ENCODE data around the gene TRAK1. TPM values are rescaled to one million over a fixed set of nuclear protein-coding genes. Genes with fewer than 3 reads are reported as not detected.

Gene TRAK1
- total RNA-seq, 1 donor from 2014 or later, result 49.6 TPM

DNA sequence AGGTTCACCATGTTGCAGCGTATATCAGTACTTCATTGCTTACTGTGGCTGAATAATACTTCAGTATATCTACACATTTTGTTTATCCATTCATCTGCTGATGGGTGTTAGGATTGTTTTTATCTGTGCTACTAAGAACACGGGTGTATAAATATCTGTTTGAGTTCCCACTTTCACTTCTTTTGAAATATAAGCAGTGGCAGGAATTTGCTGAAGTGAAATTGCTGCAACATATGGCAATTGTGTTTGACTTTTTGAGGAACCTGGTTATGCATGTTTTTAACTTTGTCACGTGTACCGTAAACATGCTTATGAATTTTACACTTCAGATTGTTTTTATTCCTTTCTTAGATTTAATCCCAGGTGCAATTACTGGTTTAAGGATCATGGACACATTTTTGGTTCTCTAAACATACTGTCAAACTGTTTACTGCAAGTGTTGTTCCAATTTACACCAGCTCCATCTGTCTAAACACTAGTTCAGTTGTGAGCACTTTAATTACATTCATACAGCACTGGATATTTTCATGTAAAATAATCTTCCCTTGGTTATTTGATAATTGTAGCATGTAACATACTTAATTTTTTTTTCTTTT is 23.1 kb downstream of the TRAK1 start:
- no peaks in the 10 kb centered on the region for H3K9me3 ChIP-seq
- H3K27me3 ChIP-seq, result no peaks in the 10 kb centered on the region
- intact Hi-C loops (cut with DNase I), result no loop called here
- H3K27ac ChIP-seq, result no peak overlapping the region
- H3K4me1 ChIP-seq, result peaks cover 35% of the 10 kb centered on the region
- no peak overlapping the region for H3K4me3 ChIP-seq
- no peak for DNase-seq
- TF ChIP-seq CTCF (IDR thresholded peaks at IDR 0.05), result no peak
- ATAC-seq, result no peak
- no peaks in the 10 kb centered on the region for H3K36me3 ChIP-seq

DNA sequence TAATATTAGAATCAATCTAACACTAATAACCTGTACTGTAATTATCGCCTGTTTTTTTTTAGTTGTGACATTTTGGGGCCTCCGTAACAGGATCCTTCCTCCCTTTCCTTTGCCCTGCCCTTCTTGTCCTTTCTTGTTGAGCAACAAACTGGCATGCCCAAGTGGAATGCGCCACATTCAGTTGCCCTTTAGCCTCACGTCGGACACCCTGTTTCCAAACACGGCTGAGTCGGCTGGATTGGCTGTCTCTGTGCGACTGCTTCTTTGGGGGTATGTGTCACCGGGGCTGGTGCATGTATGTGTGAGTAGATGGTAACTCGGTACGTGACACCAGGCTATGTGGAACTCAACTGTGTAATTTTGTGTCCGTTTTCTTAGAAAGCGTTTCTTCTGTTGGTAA is 24.1 kb downstream of the TRAK1 start:
- DNase-seq, result no peak
- no peak overlapping the region for H3K27ac ChIP-seq
- H3K36me3 ChIP-seq, result no peaks in the 10 kb centered on the region
- H3K4me1 ChIP-seq, result peaks cover 45% of the 10 kb centered on the region
- intact Hi-C loops (cut with DNase I), result no loop called here
- H3K4me3 ChIP-seq, result no peak overlapping the region
- TF ChIP-seq CTCF (IDR thresholded peaks at IDR 0.05), result no peak
- H3K27me3 ChIP-seq, result no peaks in the 10 kb centered on the region
- no peaks in the 10 kb centered on the region for H3K9me3 ChIP-seq
- ATAC-seq, result peak; percentile 48

DNA sequence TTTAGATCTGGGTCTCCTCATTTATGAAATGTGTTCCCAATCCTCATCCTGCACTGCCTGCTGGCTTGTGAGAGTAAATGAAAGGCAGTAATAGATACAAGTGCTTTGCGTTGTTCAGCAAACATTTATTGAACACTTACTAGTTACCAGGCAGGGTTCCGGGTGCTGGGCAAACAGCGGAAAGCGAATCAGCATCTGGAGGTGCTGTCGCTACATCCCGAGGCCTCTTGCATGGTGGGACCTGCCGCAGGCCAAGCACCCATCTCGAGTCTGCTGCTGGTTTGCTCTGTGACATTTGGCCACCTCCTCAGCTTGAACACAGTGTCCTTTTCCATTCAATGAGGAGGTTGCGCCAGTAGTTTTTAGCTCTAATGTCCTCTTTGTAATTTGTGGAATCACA is 24.8 kb downstream of the TRAK1 start:
- no peak for TF ChIP-seq CTCF (IDR thresholded peaks at IDR 0.05)
- Histone ChIP-seq H3K27ac (no peak overlapping the region), H3K4me3 (no peak overlapping the region), H3K4me1 (peaks cover 52% of the 10 kb centered on the region), H3K36me3 (no peaks in the 10 kb centered on the region), H3K27me3 (no peaks in the 10 kb centered on the region), H3K9me3 (no peaks in the 10 kb centered on the region)
- intact Hi-C loops (cut with DNase I), result no loop called here
- DNase-seq, result no peak
- ATAC-seq, result no peak

DNA sequence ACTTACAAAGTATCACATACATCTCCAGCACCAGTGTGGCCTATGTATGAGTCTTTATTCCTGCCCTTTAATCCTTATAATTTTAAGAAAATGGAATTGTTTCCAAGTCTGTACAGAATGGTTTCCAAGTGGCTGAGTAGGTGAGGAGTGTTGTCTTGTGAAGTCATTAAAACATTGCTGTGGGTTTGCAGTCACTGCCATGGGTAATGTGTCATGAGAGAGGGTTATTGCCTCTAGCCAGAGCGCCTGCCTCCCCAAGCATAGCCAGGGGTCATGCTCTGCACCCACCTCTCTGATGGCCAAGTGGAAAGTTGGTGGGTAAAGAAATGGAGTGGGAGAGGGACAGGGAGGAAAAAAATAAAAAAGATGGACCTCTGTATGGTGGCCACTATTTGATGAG is 25.3 kb downstream of the TRAK1 start:
- no peak overlapping the region for H3K27ac ChIP-seq
- no peak overlapping the region for H3K4me3 ChIP-seq
- no peak for DNase-seq
- peaks cover 55% of the 10 kb centered on the region for H3K4me1 ChIP-seq
- no peaks in the 10 kb centered on the region for H3K9me3 ChIP-seq
- no peaks in the 10 kb centered on the region for H3K27me3 ChIP-seq
- ATAC-seq, result no peak
- intact Hi-C loops (cut with DNase I), result no loop called here
- no peaks in the 10 kb centered on the region for H3K36me3 ChIP-seq
- TF ChIP-seq CTCF (IDR thresholded peaks at IDR 0.05), result no peak

DNA sequence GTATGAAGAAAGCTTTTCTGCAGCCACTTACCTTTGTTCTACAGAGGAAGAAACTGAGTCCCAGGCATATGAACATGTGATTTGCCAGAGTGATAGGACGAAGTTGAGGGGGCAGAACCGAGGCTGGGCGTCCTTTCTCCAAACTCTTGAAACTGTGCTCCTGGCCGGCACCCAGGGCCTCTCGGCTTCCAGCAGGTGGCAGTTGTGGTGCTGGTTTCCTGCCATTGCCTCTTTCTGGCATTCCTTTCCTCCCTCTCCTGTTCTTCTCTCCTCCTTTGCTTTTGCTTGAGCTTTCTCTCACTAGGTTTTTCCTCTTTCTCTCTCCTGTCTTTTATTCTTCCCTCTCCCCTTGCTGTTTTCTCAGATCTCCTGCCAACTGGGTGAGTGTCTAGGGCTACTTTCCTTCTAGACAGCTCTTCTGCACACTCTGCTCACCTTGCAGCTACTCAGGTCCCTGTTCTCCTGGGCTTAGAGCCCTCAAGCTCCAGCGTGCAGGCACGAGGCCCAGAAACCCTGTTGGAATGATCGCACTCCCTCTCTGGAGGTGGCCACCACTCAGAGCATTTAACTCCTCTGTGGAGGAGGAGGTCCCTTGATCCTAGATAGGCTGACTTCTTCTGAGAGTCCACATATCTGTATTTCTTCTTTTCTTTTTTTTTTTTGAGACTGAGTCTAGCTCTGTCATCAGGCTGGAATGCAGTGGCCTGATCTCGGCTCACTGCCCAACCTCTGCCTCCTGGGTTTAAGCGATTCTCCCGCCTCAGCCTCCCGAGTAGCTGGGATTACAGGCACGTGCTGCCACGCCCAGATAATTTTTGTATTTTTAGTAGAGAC is 26.2 kb downstream of the TRAK1 start:
- no peaks in the 10 kb centered on the region for H3K36me3 ChIP-seq
- DNase-seq (peak; percentile 78), ATAC-seq (peak; percentile 83)
- peak; percentile 53 for TF ChIP-seq CTCF (IDR thresholded peaks at IDR 0.05)
- no peaks in the 10 kb centered on the region for H3K27me3 ChIP-seq
- intact Hi-C loops (cut with DNase I), result no loop called here
- peaks cover 60% of the 10 kb centered on the region for H3K4me1 ChIP-seq
- H3K9me3 ChIP-seq, result no peaks in the 10 kb centered on the region
- peak overlapping the region; percentile 47 for H3K27ac ChIP-seq
- no peak overlapping the region for H3K4me3 ChIP-seq

Measured in upper lobe of right lung (tissue), 1 donor.